ENCODE data around the gene TBCD.

DNA sequence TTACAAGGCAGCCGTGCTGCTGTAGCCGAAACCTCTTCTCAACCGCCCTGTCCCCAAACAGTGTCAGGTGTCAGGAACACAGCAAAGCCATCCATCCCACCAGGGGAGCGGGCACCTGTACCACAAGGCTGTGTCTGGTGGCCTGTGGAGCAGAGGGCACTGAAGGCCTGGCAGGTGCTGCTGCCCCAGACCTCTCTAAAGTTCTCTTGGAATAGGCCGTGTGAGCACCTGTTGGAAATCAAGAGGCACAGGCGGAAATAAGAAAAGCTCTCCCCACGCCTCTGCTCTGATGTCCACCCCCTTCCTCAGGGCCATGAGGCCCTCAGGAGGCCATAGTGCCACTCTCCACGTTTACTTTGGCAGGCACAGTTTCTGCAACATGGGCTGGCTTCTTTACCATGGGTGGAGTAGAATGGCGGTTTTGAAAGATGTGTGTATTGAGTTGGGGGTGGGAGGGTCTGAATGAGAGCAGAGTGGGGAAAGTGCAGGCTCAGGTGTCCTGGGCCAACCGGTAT lies 187.8 kb downstream of the TBCD start:
- TF ChIP-seq, protein P1, sequence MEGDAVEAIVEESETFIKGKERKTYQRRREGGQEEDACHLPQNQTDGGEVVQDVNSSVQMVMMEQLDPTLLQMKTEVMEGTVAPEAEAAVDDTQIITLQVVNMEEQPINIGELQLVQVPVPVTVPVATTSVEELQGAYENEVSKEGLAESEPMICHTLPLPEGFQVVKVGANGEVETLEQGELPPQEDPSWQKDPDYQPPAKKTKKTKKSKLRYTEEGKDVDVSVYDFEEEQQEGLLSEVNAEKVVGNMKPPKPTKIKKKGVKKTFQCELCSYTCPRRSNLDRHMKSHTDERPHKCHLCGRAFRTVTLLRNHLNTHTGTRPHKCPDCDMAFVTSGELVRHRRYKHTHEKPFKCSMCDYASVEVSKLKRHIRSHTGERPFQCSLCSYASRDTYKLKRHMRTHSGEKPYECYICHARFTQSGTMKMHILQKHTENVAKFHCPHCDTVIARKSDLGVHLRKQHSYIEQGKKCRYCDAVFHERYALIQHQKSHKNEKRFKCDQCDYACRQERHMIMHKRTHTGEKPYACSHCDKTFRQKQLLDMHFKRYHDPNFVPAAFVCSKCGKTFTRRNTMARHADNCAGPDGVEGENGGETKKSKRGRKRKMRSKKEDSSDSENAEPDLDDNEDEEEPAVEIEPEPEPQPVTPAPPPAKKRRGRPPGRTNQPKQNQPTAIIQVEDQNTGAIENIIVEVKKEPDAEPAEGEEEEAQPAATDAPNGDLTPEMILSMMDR (IDR thresholded peaks at IDR 0.05; ENCODE audit: low read depth, low read length) = no peak
- TF ChIP-seq EZH2phosphoT487 (IDR thresholded peaks at IDR 0.05; ENCODE audit: low read depth) = no peak

Measured in OCI-LY3 (cell line).